H9 (cell line): ENCODE data around the gene MYBBP1A. TPM values are rescaled to one million over a fixed set of nuclear protein-coding genes. Genes with fewer than 3 reads are reported as not detected.
A peak's percentile ranks its signal among the peaks of the same experiment; 100 is the strongest.

ENCODE experiments used
- DNase-seq: peaks from one replicate; pipeline ENCODE4 v3.0.0-alpha.2; 2017
- H2AFZ ChIP-seq: one replicate; pipeline ENCODE4 v1.6.1; 2013; ENCODE audit warnings: mild to moderate bottlenecking, low read length, control low read depth, moderate library complexity
- H2AK5ac ChIP-seq: 2 replicates; pipeline ENCODE4 v1.6.1; 2013; ENCODE audit warnings: low read length, control low read depth, mixed read lengths; ENCODE audit not compliant: insufficient read length
- H2BK120ac ChIP-seq: one replicate; pipeline ENCODE4 v1.6.1; 2013; ENCODE audit warnings: low read depth, mild to moderate bottlenecking, low read length, control low read depth, inconsistent platforms; ENCODE audit not compliant: poor library complexity, severe bottlenecking
- H2BK12ac ChIP-seq: 2 replicates; pipeline ENCODE4 v1.6.1; 2013; ENCODE audit warnings: low read length, control low read depth, mixed read lengths, low read depth; ENCODE audit not compliant: insufficient read length
- H2BK15ac ChIP-seq: 2 replicates; pipeline ENCODE4 v1.6.1; 2013; ENCODE audit warnings: low read depth, low read length, control low read depth
- H2BK20ac ChIP-seq: one replicate; pipeline ENCODE4 v1.6.1; 2013; ENCODE audit warnings: low read depth, mild to moderate bottlenecking, low read length, control low read depth, inconsistent platforms; ENCODE audit not compliant: poor library complexity, severe bottlenecking
- H2BK5ac ChIP-seq: 2 replicates; pipeline ENCODE4 v1.6.1; 2013; ENCODE audit warnings: low read length, control low read depth, mixed read lengths; ENCODE audit not compliant: insufficient read length
- H3K14ac ChIP-seq: 2 replicates; pipeline ENCODE4 v1.6.1; 2013; ENCODE audit warnings: low read length, control low read depth; ENCODE audit not compliant: insufficient read depth
- H3K18ac ChIP-seq: 2 replicates; pipeline ENCODE4 v1.6.1; 2013; ENCODE audit warnings: low read depth, mild to moderate bottlenecking, mixed read lengths, low read length, control low read depth; ENCODE audit not compliant: insufficient read length
- H3K23ac ChIP-seq: 2 replicates; pipeline ENCODE4 v1.6.1; 2013; ENCODE audit warnings: low read length, control low read depth, mixed read lengths, low read depth; ENCODE audit not compliant: insufficient read length
- H3K23me2 ChIP-seq: 2 replicates; pipeline ENCODE4 v1.6.1; 2013; ENCODE audit warnings: low read depth, mild to moderate bottlenecking, mixed read lengths, low read length, control low read depth; ENCODE audit not compliant: insufficient read length, poor library complexity, severe bottlenecking
- H3K27ac ChIP-seq: 2 replicates; pipeline ENCODE4 v1.5.1; 2013; ENCODE audit warnings: low read length, control low read depth, mixed read lengths, low read depth; ENCODE audit not compliant: insufficient read length
- H3K27me3 ChIP-seq: 2 replicates; pipeline ENCODE4 v1.6.1; 2013; ENCODE audit warnings: low read length, control low read depth, inconsistent platforms; ENCODE audit not compliant: insufficient read depth
- H3K4ac ChIP-seq: 2 replicates; pipeline ENCODE4 v1.6.1; 2013; ENCODE audit warnings: low read depth, mild to moderate bottlenecking, control low read depth, inconsistent platforms, low read length, moderate library complexity
- H3K4me1 ChIP-seq: 2 replicates; pipeline ENCODE4 v1.6.1; 2013; ENCODE audit warnings: low read length, control low read depth, inconsistent platforms; ENCODE audit not compliant: insufficient read depth
- H3K4me2 ChIP-seq: 2 replicates; pipeline ENCODE4 v1.6.1; 2013; ENCODE audit warnings: low read length, control low read depth, mixed read lengths; ENCODE audit not compliant: insufficient read length, insufficient read depth
- H3K56ac ChIP-seq: 2 replicates; pipeline ENCODE4 v1.6.1; 2013; ENCODE audit warnings: low read depth, mild to moderate bottlenecking, mixed read lengths, low read length, control low read depth; ENCODE audit not compliant: insufficient read length
- H3K79me1 ChIP-seq: 2 replicates; pipeline ENCODE4 v1.6.1; 2013; ENCODE audit warnings: low read depth, mild to moderate bottlenecking, moderate library complexity, low read length, control low read depth, inconsistent platforms; ENCODE audit not compliant: insufficient read depth, poor library complexity, severe bottlenecking
- H3K79me2 ChIP-seq: 2 replicates; pipeline ENCODE4 v1.6.1; 2013; ENCODE audit warnings: low read length, control low read depth, inconsistent platforms; ENCODE audit not compliant: insufficient read depth
- H3K9ac ChIP-seq: 2 replicates; pipeline ENCODE4 v1.6.1; 2013; ENCODE audit warnings: low read length, control low read depth, mixed read lengths; ENCODE audit not compliant: insufficient read length; ENCODE audit errors: extremely low read depth
- H3K9me3 ChIP-seq: one replicate; pipeline ENCODE4 v1.6.1; 2013; ENCODE audit warnings: low read depth, low read length, inconsistent platforms; ENCODE audit not compliant: control insufficient read depth
- H3T11ph ChIP-seq: one replicate; pipeline ENCODE4 v1.6.1; 2013; ENCODE audit warnings: mild to moderate bottlenecking, low read length, control low read depth, inconsistent platforms
- H4K20me1 ChIP-seq: one replicate; pipeline ENCODE4 v1.6.1; 2013; ENCODE audit not compliant: control insufficient read depth, insufficient read length, insufficient read depth
- H4K5ac ChIP-seq: 2 replicates; pipeline ENCODE4 v1.6.1; 2013; ENCODE audit warnings: low read depth, mild to moderate bottlenecking, mixed read lengths, low read length, control low read depth; ENCODE audit not compliant: insufficient read length
- H4K8ac ChIP-seq: replicated peaks from 2 replicates; pipeline ENCODE4 v1.6.1; 2013; ENCODE audit warnings: low read length, control low read depth, mixed read lengths, low read depth; ENCODE audit not compliant: insufficient read length
- H4K91ac ChIP-seq: 2 replicates; pipeline ENCODE4 v1.6.1; 2013; ENCODE audit warnings: low read depth, mild to moderate bottlenecking, moderate library complexity, mixed read lengths, low read length, control low read depth; ENCODE audit not compliant: insufficient read length
- H3K27ac Mint-ChIP-seq, 3 experiments: 2 replicates in 2 of 3; 3 replicates in 1 of 3; pipeline ENCODE4 v1.8.0; 2020 to 2021; ENCODE audit warnings: mixed read lengths in 3 of 3, mild to moderate bottlenecking in 1 of 3, moderate library complexity in 1 of 3
- H3K27me3 Mint-ChIP-seq: 2 replicates; pipeline ENCODE4 v1.8.0; 2021; ENCODE audit warnings: low read depth, mild to moderate bottlenecking, moderate library complexity, mixed read lengths
- H3K36me3 Mint-ChIP-seq, 3 experiments: 2 replicates in 2 of 3; 3 replicates in 1 of 3; pipeline ENCODE4 v1.8.0; 2020 to 2021; ENCODE audit warnings: low read depth in 3 of 3, mixed read lengths in 3 of 3; ENCODE audit not compliant: insufficient read depth in 1 of 3
- H3K4me1 Mint-ChIP-seq, 2 experiments: 2 replicates each; pipeline ENCODE4 v1.8.0; 2020; ENCODE audit warnings: mixed read lengths in 2 of 2
- H3K4me3 Mint-ChIP-seq, 2 experiments: 2 replicates in 1 of 2; 3 replicates in 1 of 2; pipeline ENCODE4 v1.8.0; 2020 to 2021; ENCODE audit warnings: mild to moderate bottlenecking in 2 of 2, mixed read lengths in 2 of 2, moderate library complexity in 1 of 2
- H3K9me3 Mint-ChIP-seq, 2 experiments: 2 replicates in 1 of 2; 3 replicates in 1 of 2; pipeline ENCODE4 v1.8.0; 2020; ENCODE audit warnings: mild to moderate bottlenecking in 2 of 2, mixed read lengths in 2 of 2, moderate library complexity in 1 of 2
- CTCF ChIP-seq: fragments of 200-600 bp; sonication (generic); conservative IDR thresholded peaks from 3 replicates; pipeline ENCODE4 v1.8.0; 2021; ENCODE audit warnings: antibody characterized with exemption, mild to moderate bottlenecking
- WGBS: extraction: QIAGEN DNeasy Blood & Tissue Kit; methylation state at CpG from one replicate; pipeline ENCODE4 v1.1.7; 2013; ENCODE audit warnings: missing lambda C conversion rate, low lambda C conversion rate, mixed read lengths; ENCODE audit not compliant: insufficient read length; ENCODE audit errors: extremely low coverage; 5-methylcytosine and 5-hydroxymethylcytosine counted together
- total RNA-seq: library from RNA; stranded (reverse); gene quantifications from 2 replicates; pipeline ENCODE4 v1.2.1, GENCODE V29; 2021

Gene MYBBP1A
- total RNA-seq, 1 experiment from 2014 or later: 181 TPM

- Histone ChIP-seq H3K27me3 (no peaks in the 10 kb centered on the region), H3K14ac (peak overlapping the region; percentile 55; the same call in 1 of the 2 replicates), H3K9me3 (no peaks in the 10 kb centered on the region), H3K4me2 (peak overlapping the region; percentile 27), H4K91ac (no peak overlapping the region), H3K79me2 (no peaks in the 10 kb centered on the region), H3K9ac (no peak overlapping the region), H2AFZ (no peak overlapping the region), H3K4me1 (peaks cover 3% of the 10 kb centered on the region; the same call in 1 of the 2 replicates), H3K23me2 (no peaks in the 10 kb centered on the region), H3K27ac (no peak overlapping the region), H3K18ac (no peak overlapping the region), H3K79me1 (no peaks in the 10 kb centered on the region), H3K56ac (no peak overlapping the region), H3T11ph (no peak overlapping the region), H2BK15ac (no peak overlapping the region), H4K8ac (no peak overlapping the region), H2BK5ac (no peak overlapping the region), H2BK12ac (no peak overlapping the region), H3K23ac (no peak overlapping the region), H2BK120ac (no peak overlapping the region), H4K5ac (no peak overlapping the region), H2BK20ac (no peak overlapping the region), H4K20me1 (no peaks in the 10 kb centered on the region), H3K4ac (no peak overlapping the region), H2AK5ac (no peak overlapping the region)
- Mint-ChIP-seq H3K27ac (peak overlapping the region in 2 of 3 experiments; percentile 75 to 90; a peak in 5 of 7 replicates), H3K9me3 (peaks cover 0 to 2% of the 10 kb centered on the region in 2 experiments; a peak in 2 of 5 replicates), H3K36me3 (peaks cover 0 to 4% (median 0%) of the 10 kb centered on the region in 3 experiments; a peak in 1 of 7 replicates), H3K27me3 (peaks cover 15% of the 10 kb centered on the region), H3K4me3 (peak overlapping the region; percentile 51 to 61), H3K4me1 (peaks cover 31 to 48% of the 10 kb centered on the region in 2 experiments)
- no peak for TF ChIP-seq CTCF
- WGBS: no CpG with 5 or more reads among the region's 25 CpGs
- peak; percentile 94 for DNase-seq
These were observed 44.5 kb upstream of the MYBBP1A start for GRCh38 chr17:4599505-4600281.
